MCF 10A (cell line): ENCODE measurements around the gene PRX. TPM values are rescaled to one million over a fixed set of nuclear protein-coding genes. Genes with fewer than 3 reads are reported as not detected.

Source experiments
- BruUV-seq: library from RNA; stranded (reverse); fragments of 400-500 nt; replicated peaks from 2 replicates; lab custom pipeline; 2021; lab: Mats Ljungman, UMichigan
- CTCF ChIA-PET: fragments of 300-600 bp; sonication (Branson Sonifier 250); formaldehyde crosslinking; extraction: SDS; loops from one replicate; lab custom pipeline; 2021; ENCODE audit warnings: antibody characterized with exemption, inconsistent platforms; lab: Yijun Ruan, JAX
- POLR2A ChIA-PET: fragments of 300-600, 350-650 bp; sonication (Branson Sonifier 250); formaldehyde crosslinking; extraction: SDS; loops from one replicate; lab custom pipeline; 2020; ENCODE audit warnings: antibody characterized with exemption, inconsistent platforms; lab: Yijun Ruan, JAX
- DNase-seq: peaks from one replicate; pipeline ENCODE4 v3.0.0-alpha.2; 2018; ENCODE audit not compliant: unreplicated experiment
- H3K27ac Mint-ChIP-seq: one replicate; pipeline ENCODE4 v1.8.0; 2022; ENCODE audit warnings: mild to moderate bottlenecking, low read depth, mixed read lengths; ENCODE audit not compliant: unreplicated experiment
- H3K27me3 Mint-ChIP-seq: one replicate; pipeline ENCODE4 v1.8.0; 2022; ENCODE audit warnings: mixed read lengths; ENCODE audit not compliant: insufficient read depth, unreplicated experiment
- H3K36me3 Mint-ChIP-seq: one replicate; pipeline ENCODE4 v1.8.0; 2022; ENCODE audit warnings: mild to moderate bottlenecking, moderate library complexity, mixed read lengths; ENCODE audit not compliant: insufficient read depth, unreplicated experiment
- H3K4me1 Mint-ChIP-seq: one replicate; pipeline ENCODE4 v1.8.0; 2022; ENCODE audit warnings: mixed read lengths; ENCODE audit not compliant: insufficient read depth, unreplicated experiment
- H3K4me3 Mint-ChIP-seq: one replicate; pipeline ENCODE4 v1.8.0; 2022; ENCODE audit warnings: mild to moderate bottlenecking, moderate library complexity, mixed read lengths; ENCODE audit not compliant: unreplicated experiment
- H3K9me3 Mint-ChIP-seq: one replicate; pipeline ENCODE4 v1.8.0; 2022; ENCODE audit warnings: mixed read lengths; ENCODE audit not compliant: unreplicated experiment
- intact Hi-C: fragments of 100-400 bp; cut with micrococcal nuclease; formaldehyde crosslinking; loops from 2 replicates; pipeline ENCODE4 v1.14.1; 2022
- total RNA-seq: library from RNA; stranded (reverse); gene quantifications from 2 replicates; pipeline ENCODE4 v1.2.3, GENCODE V29; 2022
- TF ChIP-seq, protein P1 (sequence below): fragments of 200-600 bp; IDR thresholded peaks from one replicate; pipeline ENCODE4 v1.8.0; 2022; ENCODE audit warnings: antibody characterized with exemption, mild to moderate bottlenecking; ENCODE audit not compliant: unreplicated experiment

Gene PRX
- total RNA-seq, 1 experiment from 2014 or later = 2.4 TPM

- TF ChIP-seq, protein P1, sequence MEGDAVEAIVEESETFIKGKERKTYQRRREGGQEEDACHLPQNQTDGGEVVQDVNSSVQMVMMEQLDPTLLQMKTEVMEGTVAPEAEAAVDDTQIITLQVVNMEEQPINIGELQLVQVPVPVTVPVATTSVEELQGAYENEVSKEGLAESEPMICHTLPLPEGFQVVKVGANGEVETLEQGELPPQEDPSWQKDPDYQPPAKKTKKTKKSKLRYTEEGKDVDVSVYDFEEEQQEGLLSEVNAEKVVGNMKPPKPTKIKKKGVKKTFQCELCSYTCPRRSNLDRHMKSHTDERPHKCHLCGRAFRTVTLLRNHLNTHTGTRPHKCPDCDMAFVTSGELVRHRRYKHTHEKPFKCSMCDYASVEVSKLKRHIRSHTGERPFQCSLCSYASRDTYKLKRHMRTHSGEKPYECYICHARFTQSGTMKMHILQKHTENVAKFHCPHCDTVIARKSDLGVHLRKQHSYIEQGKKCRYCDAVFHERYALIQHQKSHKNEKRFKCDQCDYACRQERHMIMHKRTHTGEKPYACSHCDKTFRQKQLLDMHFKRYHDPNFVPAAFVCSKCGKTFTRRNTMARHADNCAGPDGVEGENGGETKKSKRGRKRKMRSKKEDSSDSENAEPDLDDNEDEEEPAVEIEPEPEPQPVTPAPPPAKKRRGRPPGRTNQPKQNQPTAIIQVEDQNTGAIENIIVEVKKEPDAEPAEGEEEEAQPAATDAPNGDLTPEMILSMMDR = no peak
- H3K4me1 Mint-ChIP-seq = no peaks in the 10 kb centered on the region
- H3K4me3 Mint-ChIP-seq = no peak overlapping the region
- no peaks in the 10 kb centered on the region for H3K9me3 Mint-ChIP-seq
- intact Hi-C loops = no loop called here
- peaks cover 39% of the 10 kb centered on the region for H3K36me3 Mint-ChIP-seq
- H3K27ac Mint-ChIP-seq = no peak overlapping the region
- DNase-seq = no peak
- no peaks in the 10 kb centered on the region for H3K27me3 Mint-ChIP-seq
- BruUV-seq = no TSS peak
- ChIA-PET POLR2A (interaction anchor here (0.8 to 4.7 kb wide), 3 partner anchors 13 to 31 kb away, joined by 3 to 37 read pairs (median 5); partner anchors contain the start of gene BLVRB), CTCF (interaction anchor here (2.6 kb wide), 1 partner anchor 12 kb away, joined by 14 read pairs; no protein-coding TSS in a partner anchor)
These were observed 38.8 kb upstream of the PRX start for GRCh38 chr19:40452016-40452415.

GRCh38 chr19:40450664-40451063, 37.5 kb upstream of the PRX start:
- POLR2A ChIA-PET = no interaction called here
- no peak overlapping the region for H3K27ac Mint-ChIP-seq

GRCh38 chr19:40449506-40449905, 36.3 kb upstream of the PRX start:
- ChIA-PET CTCF (no interaction called here), POLR2A (interaction anchor here (0.6 kb wide), 1 partner anchor 273 kb away, joined by 3 read pairs; no protein-coding TSS in a partner anchor)
- TF ChIP-seq, protein P1 = no peak
- DNase-seq = no peak
- H3K36me3 Mint-ChIP-seq = peaks cover 28% of the 10 kb centered on the region
- no peak overlapping the region for H3K27ac Mint-ChIP-seq
- H3K9me3 Mint-ChIP-seq = no peaks in the 10 kb centered on the region
- no TSS peak for BruUV-seq
- intact Hi-C loops = no loop called here
- no peaks in the 10 kb centered on the region for H3K27me3 Mint-ChIP-seq
- H3K4me1 Mint-ChIP-seq = peaks cover 11% of the 10 kb centered on the region
- H3K4me3 Mint-ChIP-seq = no peak overlapping the region

More at GRCh38 chr19:40450664-40451063, 37.5 kb upstream of the PRX start:
- no peak for DNase-seq
- intact Hi-C loops = no loop called here
- peaks cover 26% of the 10 kb centered on the region for H3K36me3 Mint-ChIP-seq
- H3K4me3 Mint-ChIP-seq = no peak overlapping the region
- no peaks in the 10 kb centered on the region for H3K9me3 Mint-ChIP-seq
- peaks cover 6% of the 10 kb centered on the region for H3K4me1 Mint-ChIP-seq
- BruUV-seq = no TSS peak
- H3K27me3 Mint-ChIP-seq = no peaks in the 10 kb centered on the region
- TF ChIP-seq, protein P1 = no peak
- CTCF ChIA-PET = no interaction called here

- Mint-ChIP-seq H3K4me1 (peaks cover 18% of the 10 kb centered on the region), H3K27ac (no peak overlapping the region), H3K9me3 (no peaks in the 10 kb centered on the region), H3K27me3 (no peaks in the 10 kb centered on the region), H3K4me3 (peak overlapping the region; percentile 19), H3K36me3 (peaks cover 40% of the 10 kb centered on the region)
- TF ChIP-seq, protein P1 = no peak
- CTCF ChIA-PET = interaction anchor here (1.2 kb wide), 1 partner anchor 16 kb away, joined by 5 read pairs; no protein-coding TSS in a partner anchor
- BruUV-seq = no TSS peak
- POLR2A ChIA-PET = interaction anchor here (1.4 to 10.0 kb wide), 3 partner anchors 10 to 24 kb away, joined by 4 to 125 read pairs (median 124); partner anchors contain the start of gene SERTAD1
- DNase-seq = no peak
- intact Hi-C loops = no loop called here
These were observed 33.1 kb upstream of the PRX start for GRCh38 chr19:40446263-40446784.
